ENCODE measurements around the gene SLAMF6. TPM values are rescaled to one million over a fixed set of nuclear protein-coding genes. Genes with fewer than 3 reads are reported as not detected.

Gene SLAMF6
- total and polyA plus RNA-seq, 4 donors, result 0.10 to 0.14 (median 0.11) TPM; not detected in 1

DNA sequence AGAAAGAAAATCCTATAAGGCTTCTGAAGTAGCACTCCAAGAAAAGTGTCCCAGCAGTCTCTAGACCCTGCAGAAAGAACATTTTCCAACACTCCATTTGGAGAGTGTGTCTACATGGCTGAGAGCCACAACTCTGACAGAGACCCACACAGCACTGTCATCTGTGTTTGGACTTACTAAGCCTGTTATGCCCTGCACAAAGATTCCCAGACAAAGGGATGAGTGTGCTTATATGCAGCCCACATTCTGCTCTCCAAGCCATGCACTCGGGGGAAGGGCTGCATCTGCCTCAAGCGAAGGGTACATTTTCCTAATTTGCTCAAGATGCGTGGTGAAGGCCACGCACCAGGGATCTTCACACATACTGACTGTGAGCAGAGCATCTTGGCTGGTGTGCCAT, 24.4 kb upstream of the SLAMF6 start:
- Histone ChIP-seq H3K4me3 (ENCODE audit: low read depth, low read length) (no peak overlapping the region), H3K27me3 (ENCODE audit: control insufficient read depth, insufficient read depth, low read length) (no peaks in the 10 kb centered on the region), H3K4me1 (ENCODE audit: control insufficient read depth, insufficient read depth, low read length) (no peaks in the 10 kb centered on the region), H3K27ac (ENCODE audit: low read depth, low read length) (no peak overlapping the region), H3K36me3 (ENCODE audit: control insufficient read depth, insufficient read depth, low read length) (no peaks in the 10 kb centered on the region), H3K9me3 (ENCODE audit: control insufficient read depth, insufficient read depth, low read length) (no peaks in the 10 kb centered on the region)
- DNase-seq (ENCODE audit: low read depth in 4 of 6, low spot score in 6 of 6), result peak in 1 of 6 donors; percentile 41
- WGBS (ENCODE audit: insufficient coverage), result 79% methylated on average over 4 of the region's 4 CpGs

DNA sequence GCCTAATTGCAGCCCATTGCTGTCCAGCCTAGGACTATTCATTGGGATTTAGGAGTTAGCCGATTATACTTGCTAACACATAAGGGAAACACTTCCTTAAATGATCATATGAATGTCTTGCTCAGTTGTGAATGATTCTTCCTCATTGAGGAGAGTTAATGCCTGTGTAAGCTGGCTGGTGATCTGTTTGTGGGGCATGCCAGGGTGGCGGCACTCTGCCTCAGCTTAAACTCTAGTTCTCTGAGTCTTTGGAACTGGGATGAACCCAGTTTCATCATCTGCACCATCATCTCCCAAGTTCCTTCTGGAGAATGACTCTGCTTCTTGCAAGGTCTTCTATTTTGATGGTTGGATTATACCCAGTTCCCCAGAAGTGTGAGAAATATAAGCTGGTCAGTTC, 23.9 kb upstream of the SLAMF6 start:
- Histone ChIP-seq H3K27me3 (ENCODE audit: control insufficient read depth, insufficient read depth, low read length) (no peaks in the 10 kb centered on the region), H3K9me3 (ENCODE audit: control insufficient read depth, insufficient read depth, low read length) (no peaks in the 10 kb centered on the region), H3K4me3 (ENCODE audit: low read depth, low read length) (no peak overlapping the region), H3K4me1 (ENCODE audit: control insufficient read depth, insufficient read depth, low read length) (no peaks in the 10 kb centered on the region), H3K36me3 (ENCODE audit: control insufficient read depth, insufficient read depth, low read length) (no peaks in the 10 kb centered on the region), H3K27ac (ENCODE audit: low read depth, low read length) (no peak overlapping the region)
- no CpG with 5 or more reads among the region's 2 CpGs for WGBS (ENCODE audit: insufficient coverage)
- no peak for DNase-seq (ENCODE audit: low read depth in 4 of 6, low spot score in 6 of 6)

DNA sequence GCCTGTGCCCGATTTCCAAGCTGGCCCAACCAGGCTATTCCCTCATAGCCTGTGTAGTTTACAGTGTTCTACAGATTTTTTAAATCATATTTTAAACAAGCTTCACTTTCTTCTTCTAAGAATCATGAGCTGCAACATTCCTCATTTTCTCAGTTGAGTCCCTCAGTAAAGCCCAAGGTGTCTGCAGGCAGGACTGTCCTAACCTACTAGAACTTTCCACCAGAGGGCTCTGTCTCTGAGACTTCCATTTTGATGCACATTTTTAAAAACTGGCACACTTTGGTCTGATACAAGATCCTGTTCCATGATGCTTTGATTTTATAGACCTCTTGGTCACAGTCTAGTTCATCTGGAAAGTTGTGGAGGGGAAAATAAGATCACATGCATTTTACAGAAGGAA, 21.6 kb upstream of the SLAMF6 start:
- no peak overlapping the region for H3K27ac ChIP-seq (ENCODE audit: low read depth, low read length)
- no peaks in the 10 kb centered on the region for H3K27me3 ChIP-seq (ENCODE audit: control insufficient read depth, insufficient read depth, low read length)
- no peaks in the 10 kb centered on the region for H3K9me3 ChIP-seq (ENCODE audit: control insufficient read depth, insufficient read depth, low read length)
- H3K4me3 ChIP-seq (ENCODE audit: low read depth, low read length), result no peak overlapping the region
- peak in 2 of 6 donors; percentile 20 to 45 for DNase-seq (ENCODE audit: low read depth in 4 of 6, low spot score in 6 of 6)
- no peaks in the 10 kb centered on the region for H3K4me1 ChIP-seq (ENCODE audit: control insufficient read depth, insufficient read depth, low read length)
- WGBS (ENCODE audit: insufficient coverage), result no CpG with 5 or more reads among the region's 1 CpG
- no peaks in the 10 kb centered on the region for H3K36me3 ChIP-seq (ENCODE audit: control insufficient read depth, insufficient read depth, low read length)

DNA sequence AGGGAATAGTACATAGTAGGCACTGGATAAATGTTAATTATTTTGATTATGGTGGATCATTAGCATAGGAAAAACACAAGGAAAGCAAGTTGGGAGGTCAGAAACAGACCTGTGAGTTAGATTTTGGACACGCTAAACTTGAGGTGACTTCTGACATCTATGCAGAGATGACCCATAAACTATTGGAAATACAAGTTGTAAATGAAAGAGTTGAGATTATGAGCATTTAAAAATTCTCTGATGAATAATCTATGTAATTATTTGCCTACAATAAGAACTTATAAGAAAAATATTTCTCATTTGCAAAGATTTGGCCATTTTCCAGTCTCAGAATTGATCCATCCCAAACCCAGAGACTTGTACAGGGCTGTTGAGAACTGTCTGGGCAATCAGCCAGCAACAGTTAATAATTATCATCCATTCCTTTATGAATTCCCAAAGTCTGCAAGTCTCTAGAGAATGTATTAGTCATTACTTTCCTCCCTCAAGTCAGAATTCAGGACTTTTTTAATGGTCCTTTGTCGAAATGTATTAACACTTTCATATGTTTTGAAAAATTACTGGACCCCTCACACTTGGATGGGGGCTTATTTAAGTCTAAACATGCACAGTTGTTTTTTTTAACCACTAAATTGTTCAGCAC, 19.4 kb upstream of the SLAMF6 start:
- H3K27ac ChIP-seq (ENCODE audit: low read depth, low read length), result no peak overlapping the region
- no CpG with 5 or more reads among the region's 2 CpGs for WGBS (ENCODE audit: insufficient coverage)
- no peaks in the 10 kb centered on the region for H3K27me3 ChIP-seq (ENCODE audit: control insufficient read depth, insufficient read depth, low read length)
- no peaks in the 10 kb centered on the region for H3K36me3 ChIP-seq (ENCODE audit: control insufficient read depth, insufficient read depth, low read length)
- H3K4me3 ChIP-seq (ENCODE audit: low read depth, low read length), result no peak overlapping the region
- DNase-seq (ENCODE audit: low read depth in 4 of 6, low spot score in 6 of 6), result peak in 1 of 6 donors; percentile 58
- H3K9me3 ChIP-seq (ENCODE audit: control insufficient read depth, insufficient read depth, low read length), result no peaks in the 10 kb centered on the region
- no peaks in the 10 kb centered on the region for H3K4me1 ChIP-seq (ENCODE audit: control insufficient read depth, insufficient read depth, low read length)

DNA sequence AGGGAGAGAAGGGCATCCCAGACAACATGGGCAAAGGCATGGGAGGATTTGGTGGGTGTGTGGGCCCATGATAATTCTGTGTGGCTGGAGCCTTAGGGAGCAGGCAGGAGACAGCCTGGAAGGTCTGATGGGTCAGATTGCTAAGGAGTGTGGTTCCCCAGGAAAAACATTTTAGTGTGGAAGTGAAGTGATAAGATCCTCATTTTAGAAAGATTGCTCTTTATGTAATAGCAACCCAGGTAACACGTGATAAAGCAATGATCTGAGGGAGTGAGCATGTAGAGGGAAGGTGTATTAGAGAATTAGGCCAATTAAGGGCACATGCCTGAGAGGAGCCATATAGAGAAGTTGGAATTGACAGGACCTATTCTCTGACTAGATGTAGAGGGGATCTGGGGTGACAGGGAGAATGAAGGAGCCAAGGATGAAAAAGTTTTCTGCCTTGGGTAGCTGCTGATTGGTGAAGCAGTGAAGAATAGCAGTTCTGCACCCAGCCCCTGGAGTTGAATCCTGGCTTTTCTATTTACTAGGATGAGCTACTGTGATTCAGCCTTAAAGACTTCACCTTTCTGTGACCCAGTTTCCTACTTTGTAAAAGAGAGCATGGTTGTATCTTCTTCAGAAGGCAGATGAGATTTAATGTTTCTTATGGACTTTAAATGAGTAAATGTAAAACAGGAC, 18.7 kb upstream of the SLAMF6 start:
- 62% methylated on average over 1 of the region's 1 CpG for WGBS (ENCODE audit: insufficient coverage)
- DNase-seq (ENCODE audit: low read depth in 4 of 6, low spot score in 6 of 6), result no peak
- Histone ChIP-seq H3K9me3 (ENCODE audit: control insufficient read depth, insufficient read depth, low read length) (no peaks in the 10 kb centered on the region), H3K4me1 (ENCODE audit: control insufficient read depth, insufficient read depth, low read length) (no peaks in the 10 kb centered on the region), H3K36me3 (ENCODE audit: control insufficient read depth, insufficient read depth, low read length) (no peaks in the 10 kb centered on the region), H3K4me3 (ENCODE audit: low read depth, low read length) (no peak overlapping the region), H3K27me3 (ENCODE audit: control insufficient read depth, insufficient read depth, low read length) (no peaks in the 10 kb centered on the region), H3K27ac (ENCODE audit: low read depth, low read length) (no peak overlapping the region)

DNA sequence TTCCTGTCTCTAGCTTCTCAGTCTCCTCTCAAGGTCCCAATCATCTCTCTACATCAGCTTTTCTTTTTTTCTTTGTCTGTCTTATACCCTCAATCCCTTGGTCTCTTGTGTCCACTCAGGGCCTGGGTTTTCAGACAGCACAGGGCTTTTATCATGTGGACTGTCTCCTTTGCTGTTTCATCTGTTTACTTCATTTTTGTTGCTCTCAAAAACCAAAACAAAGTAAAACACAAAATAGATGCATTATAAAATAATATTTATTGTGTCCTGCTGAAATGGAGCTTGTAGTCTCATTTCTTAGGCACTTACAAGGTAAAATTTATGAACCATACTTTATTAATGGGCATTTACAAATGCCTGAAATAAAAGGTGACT, 17.8 kb upstream of the SLAMF6 start:
- Histone ChIP-seq H3K4me3 (ENCODE audit: low read depth, low read length) (no peak overlapping the region), H3K27me3 (ENCODE audit: control insufficient read depth, insufficient read depth, low read length) (no peaks in the 10 kb centered on the region)

DNA sequence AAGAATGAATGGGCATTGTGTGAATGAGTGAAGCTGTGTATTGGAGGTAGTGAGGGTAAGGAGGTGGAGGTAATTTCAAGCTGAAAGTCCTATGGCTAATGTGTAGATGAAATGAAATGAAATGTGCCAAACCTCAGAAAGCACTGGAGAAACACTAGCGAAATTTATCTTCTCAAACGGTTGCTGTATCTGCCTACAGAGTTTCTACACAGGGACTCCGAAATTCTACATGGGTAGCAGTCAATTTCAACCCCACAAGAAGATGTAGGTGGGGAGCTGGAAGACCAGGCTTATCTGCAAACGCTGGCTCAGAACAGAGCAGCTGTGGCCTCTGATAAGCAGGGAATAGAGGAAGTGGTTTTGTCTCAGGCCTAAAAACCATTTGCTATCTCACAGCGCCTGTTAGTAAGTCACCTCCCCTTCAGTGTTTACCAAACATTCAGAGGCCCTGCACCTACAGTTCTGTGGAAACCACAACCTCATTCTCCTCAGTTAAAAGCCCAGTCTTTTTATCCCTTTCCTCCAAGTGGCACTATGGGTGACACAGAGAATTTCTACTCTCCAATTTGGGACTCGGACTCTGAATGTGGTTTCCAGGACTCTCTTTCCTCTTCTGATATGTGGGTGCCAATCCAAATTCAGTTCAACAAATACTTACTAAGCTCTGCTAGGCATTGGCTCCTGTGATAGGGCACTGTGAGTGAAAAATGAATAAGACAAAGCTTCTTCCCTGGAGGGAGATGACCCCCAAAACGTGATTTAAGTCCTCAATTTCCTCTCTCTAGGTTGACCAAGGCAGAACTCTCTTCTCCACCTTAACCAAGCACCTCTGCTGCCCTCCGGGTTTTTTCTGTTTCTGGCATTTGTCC, 17.2 kb upstream of the SLAMF6 start:
- 71% methylated on average over 6 of the region's 8 CpGs for WGBS (ENCODE audit: insufficient coverage)
- Histone ChIP-seq H3K27ac (ENCODE audit: low read depth, low read length) (no peak overlapping the region), H3K27me3 (ENCODE audit: control insufficient read depth, insufficient read depth, low read length) (no peaks in the 10 kb centered on the region), H3K4me3 (ENCODE audit: low read depth, low read length) (no peak overlapping the region), H3K4me1 (ENCODE audit: control insufficient read depth, insufficient read depth, low read length) (no peaks in the 10 kb centered on the region), H3K9me3 (ENCODE audit: control insufficient read depth, insufficient read depth, low read length) (no peaks in the 10 kb centered on the region), H3K36me3 (ENCODE audit: control insufficient read depth, insufficient read depth, low read length) (no peaks in the 10 kb centered on the region)
- DNase-seq (ENCODE audit: low read depth in 4 of 6, low spot score in 6 of 6), result no peak

More for the DNA sequence above, 17.8 kb upstream of the SLAMF6 start:
- H3K4me1 ChIP-seq (ENCODE audit: control insufficient read depth, insufficient read depth, low read length), result no peaks in the 10 kb centered on the region
- H3K9me3 ChIP-seq (ENCODE audit: control insufficient read depth, insufficient read depth, low read length), result no peaks in the 10 kb centered on the region
- H3K36me3 ChIP-seq (ENCODE audit: control insufficient read depth, insufficient read depth, low read length), result no peaks in the 10 kb centered on the region
- no peak for DNase-seq (ENCODE audit: low read depth in 4 of 6, low spot score in 6 of 6)
- H3K27ac ChIP-seq (ENCODE audit: low read depth, low read length), result no peak overlapping the region

DNA sequence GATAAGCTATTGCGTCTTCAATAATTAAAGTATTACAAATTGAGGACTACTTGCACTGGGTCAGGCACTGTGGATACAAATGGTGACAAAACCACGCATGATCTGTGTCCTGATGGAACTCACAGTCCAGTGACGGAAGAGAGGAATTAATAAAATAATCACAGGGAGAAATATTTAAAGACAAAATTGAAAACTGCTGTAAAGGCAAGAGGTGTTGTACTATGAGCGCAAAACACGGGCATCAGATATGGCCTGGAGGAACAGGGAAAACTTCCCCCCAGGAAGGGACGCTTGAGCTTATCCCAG, 16.6 kb upstream of the SLAMF6 start:
- Histone ChIP-seq H3K27ac (ENCODE audit: low read depth, low read length) (no peak overlapping the region), H3K4me3 (ENCODE audit: low read depth, low read length) (no peak overlapping the region), H3K36me3 (ENCODE audit: control insufficient read depth, insufficient read depth, low read length) (no peaks in the 10 kb centered on the region), H3K9me3 (ENCODE audit: control insufficient read depth, insufficient read depth, low read length) (no peaks in the 10 kb centered on the region), H3K27me3 (ENCODE audit: control insufficient read depth, insufficient read depth, low read length) (no peaks in the 10 kb centered on the region), H3K4me1 (ENCODE audit: control insufficient read depth, insufficient read depth, low read length) (no peaks in the 10 kb centered on the region)
- no peak for DNase-seq (ENCODE audit: low read depth in 4 of 6, low spot score in 6 of 6)
- 100% methylated on average over 1 of the region's 6 CpGs for WGBS (ENCODE audit: insufficient coverage)

DNA sequence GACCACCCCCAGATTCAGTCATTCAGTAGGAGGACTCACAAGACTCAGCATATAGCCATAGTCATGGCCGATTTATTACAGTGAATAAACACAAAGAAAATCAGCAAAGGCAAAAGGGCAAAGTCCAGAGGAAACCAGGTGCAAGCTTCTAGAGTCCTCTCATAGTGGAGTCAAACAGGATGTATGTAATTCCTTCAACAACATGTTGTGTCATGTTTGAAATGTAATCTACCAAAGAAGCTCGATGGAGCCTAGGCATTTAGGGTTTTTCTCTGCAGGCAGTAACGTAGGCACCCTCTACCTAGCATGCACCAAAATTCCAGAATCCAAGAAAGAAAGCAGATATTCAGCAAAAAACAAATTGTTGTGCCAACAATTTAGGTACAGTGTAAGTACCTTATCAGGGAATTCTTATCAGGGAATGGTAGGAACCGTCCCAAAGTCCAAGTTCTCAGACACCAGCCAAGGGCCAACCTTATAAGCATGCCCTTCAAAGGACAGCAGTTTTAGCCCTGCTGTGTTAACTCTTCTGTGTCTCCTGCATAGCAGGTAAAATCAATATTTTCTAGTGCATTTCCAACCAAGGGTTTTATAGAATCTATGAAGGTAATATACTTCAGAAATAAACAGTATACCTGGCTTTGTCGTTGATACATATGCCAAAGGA, 16.1 kb upstream of the SLAMF6 start:
- DNase-seq (ENCODE audit: low read depth in 4 of 6, low spot score in 6 of 6), result no peak
- no peak overlapping the region for H3K27ac ChIP-seq (ENCODE audit: low read depth, low read length)
- H3K4me3 ChIP-seq (ENCODE audit: low read depth, low read length), result no peak overlapping the region
- no peaks in the 10 kb centered on the region for H3K36me3 ChIP-seq (ENCODE audit: control insufficient read depth, insufficient read depth, low read length)
- H3K27me3 ChIP-seq (ENCODE audit: control insufficient read depth, insufficient read depth, low read length), result no peaks in the 10 kb centered on the region
- 82% methylated on average over 3 of the region's 5 CpGs for WGBS (ENCODE audit: insufficient coverage)
- no peaks in the 10 kb centered on the region for H3K9me3 ChIP-seq (ENCODE audit: control insufficient read depth, insufficient read depth, low read length)
- no peaks in the 10 kb centered on the region for H3K4me1 ChIP-seq (ENCODE audit: control insufficient read depth, insufficient read depth, low read length)

Measured in spinal cord (tissue), 10 donors.